HG03521 (cell line): ENCODE results near the gene TNIP2.

Source experiments
- ATAC-seq: cut with Tn5 transposase; IDR thresholded peaks from one replicate; pipeline ENCODE4 v1.9.1; 2021; ENCODE audit warnings: mild to moderate bottlenecking, moderate library complexity; ENCODE audit not compliant: unreplicated experiment

TNIP2 gene

GRCh38 chr4:2725380-2725779 is 30.8 kb downstream of the TNIP2 start:
- ATAC-seq: no peak

- no peak for ATAC-seq
Measured at GRCh38 chr4:2723751-2724150, 32.4 kb downstream of the TNIP2 start.

GRCh38 chr4:2722033-2722432 is 34.1 kb downstream of the TNIP2 start:
- no peak for ATAC-seq

- no peak for ATAC-seq
Measured at GRCh38 chr4:2721586-2721985, 34.5 kb downstream of the TNIP2 start.

- ATAC-seq: no peak
Measured at GRCh38 chr4:2716236-2716635, 39.9 kb downstream of the TNIP2 start.

GRCh38 chr4:2715426-2715825 is 40.7 kb downstream of the TNIP2 start:
- ATAC-seq: no peak

GRCh38 chr4:2714918-2715317 is 41.2 kb downstream of the TNIP2 start:
- no peak for ATAC-seq

GRCh38 chr4:2714061-2714770 is 41.9 kb downstream of the TNIP2 start:
- ATAC-seq: no peak

- no peak for ATAC-seq
Measured at GRCh38 chr4:2713337-2713736, 42.8 kb downstream of the TNIP2 start.

- ATAC-seq: no peak
Measured at GRCh38 chr4:2712261-2712842, 43.8 kb downstream of the TNIP2 start.

GRCh38 chr4:2702770-2703169 is 53.4 kb downstream of the TNIP2 start:
- no peak for ATAC-seq

GRCh38 chr4:2702361-2702760 is 53.8 kb downstream of the TNIP2 start:
- ATAC-seq: no peak

GRCh38 chr4:2700031-2700430 is 56.1 kb downstream of the TNIP2 start:
- ATAC-seq: no peak

GRCh38 chr4:2699534-2699933 is 56.6 kb downstream of the TNIP2 start:
- no peak for ATAC-seq

GRCh38 chr4:2698951-2699505 is 57.1 kb downstream of the TNIP2 start:
- ATAC-seq: no peak

- ATAC-seq: no peak
Measured at GRCh38 chr4:2698504-2698903, 57.6 kb downstream of the TNIP2 start.

GRCh38 chr4:2697995-2698414 is 58.1 kb downstream of the TNIP2 start:
- no peak for ATAC-seq

GRCh38 chr4:2696423-2696822 is 59.7 kb downstream of the TNIP2 start:
- peak; percentile 94 for ATAC-seq

- ATAC-seq: no peak
Measured at GRCh38 chr4:2695346-2696060, 60.6 kb downstream of the TNIP2 start.

GRCh38 chr4:2694691-2695090 is 61.4 kb downstream of the TNIP2 start:
- no peak for ATAC-seq

- no peak for ATAC-seq
Measured at GRCh38 chr4:2691952-2692435, 64.1 kb downstream of the TNIP2 start.
